GM12874 (cell line): ENCODE data around the gene RORC.

ENCODE experiments used
- CTCF ChIP-seq: IDR thresholded peaks from 2 replicates; pipeline ENCODE4 v1.5.1; 2011; ENCODE audit warnings: low read depth, mild to moderate bottlenecking, control low read depth, low read length, moderate library complexity; ENCODE audit not compliant: insufficient read depth

The RORC gene

GRCh38 chr1:151756291-151756690 lies 75.3 kb downstream of the RORC start:
- TF ChIP-seq CTCF: no peak
